ENCODE results near the gene RBM19. TPM values are rescaled to one million over a fixed set of nuclear protein-coding genes. Genes with fewer than 3 reads are reported as not detected.

Gene RBM19
- total RNA-seq, 1 experiment from 2014 or later: 35.7 TPM

DNA sequence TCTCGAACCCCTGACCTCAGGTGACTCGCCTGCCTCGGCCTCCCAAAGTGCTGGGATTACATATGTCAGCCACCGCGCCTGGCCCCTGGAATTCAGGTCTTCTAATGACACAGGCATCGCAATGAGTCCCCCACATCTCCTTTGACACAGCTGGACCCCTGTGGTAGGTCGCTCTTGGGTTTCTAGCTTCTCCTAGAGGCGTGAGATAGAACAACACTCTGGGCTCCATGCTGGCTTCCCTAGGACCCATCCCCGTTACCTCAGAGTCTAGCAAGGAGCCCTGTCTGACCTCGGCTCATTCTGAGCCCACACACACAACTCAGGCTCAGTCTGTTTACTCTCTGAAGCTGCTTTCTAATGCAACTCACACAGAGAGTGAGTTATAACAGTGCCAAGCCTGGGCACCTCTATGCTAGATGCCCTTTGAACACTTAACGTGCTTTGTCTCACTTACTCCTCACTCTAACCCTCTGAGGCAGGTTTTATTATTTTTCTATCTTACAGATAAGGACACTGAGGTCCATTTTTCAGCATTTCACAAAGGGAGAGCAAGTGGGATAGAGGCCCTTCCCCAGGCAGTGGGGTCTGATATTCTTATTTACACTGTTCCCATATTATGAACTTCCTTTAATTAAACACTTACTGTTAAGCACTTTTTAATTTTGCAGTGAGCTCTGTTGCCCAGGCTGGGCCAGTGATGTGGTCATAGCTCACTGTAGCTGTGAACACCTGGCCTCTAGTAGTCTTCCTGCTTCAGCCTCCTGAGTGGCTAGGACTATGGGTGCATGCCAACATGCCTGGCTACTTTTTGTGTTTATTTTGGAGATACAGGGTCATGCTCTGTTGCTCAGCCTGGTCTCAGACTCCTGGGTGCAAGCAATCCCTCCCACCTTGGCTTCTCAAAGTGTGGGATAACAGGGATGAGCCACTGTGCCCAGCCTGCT lies 40.6 kb upstream of the RBM19 start:
- H3K36me3 Mint-ChIP-seq (ENCODE audit: insufficient read depth, unreplicated experiment): peaks cover 2% of the 10 kb centered on the region
- ChIA-PET POLR2A (no interaction called here), CTCF (no interaction called here)
- no peak overlapping the region for H3K4me3 Mint-ChIP-seq (ENCODE audit: unreplicated experiment)
- no TSS peak for BruUV-seq (replicated peaks)
- no peak for DNase-seq
- peaks cover under 1% of the 10 kb centered on the region for H3K9me3 Mint-ChIP-seq (ENCODE audit: unreplicated experiment)
- TF ChIP-seq, protein P1, sequence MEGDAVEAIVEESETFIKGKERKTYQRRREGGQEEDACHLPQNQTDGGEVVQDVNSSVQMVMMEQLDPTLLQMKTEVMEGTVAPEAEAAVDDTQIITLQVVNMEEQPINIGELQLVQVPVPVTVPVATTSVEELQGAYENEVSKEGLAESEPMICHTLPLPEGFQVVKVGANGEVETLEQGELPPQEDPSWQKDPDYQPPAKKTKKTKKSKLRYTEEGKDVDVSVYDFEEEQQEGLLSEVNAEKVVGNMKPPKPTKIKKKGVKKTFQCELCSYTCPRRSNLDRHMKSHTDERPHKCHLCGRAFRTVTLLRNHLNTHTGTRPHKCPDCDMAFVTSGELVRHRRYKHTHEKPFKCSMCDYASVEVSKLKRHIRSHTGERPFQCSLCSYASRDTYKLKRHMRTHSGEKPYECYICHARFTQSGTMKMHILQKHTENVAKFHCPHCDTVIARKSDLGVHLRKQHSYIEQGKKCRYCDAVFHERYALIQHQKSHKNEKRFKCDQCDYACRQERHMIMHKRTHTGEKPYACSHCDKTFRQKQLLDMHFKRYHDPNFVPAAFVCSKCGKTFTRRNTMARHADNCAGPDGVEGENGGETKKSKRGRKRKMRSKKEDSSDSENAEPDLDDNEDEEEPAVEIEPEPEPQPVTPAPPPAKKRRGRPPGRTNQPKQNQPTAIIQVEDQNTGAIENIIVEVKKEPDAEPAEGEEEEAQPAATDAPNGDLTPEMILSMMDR (IDR thresholded peaks at IDR 0.05; ENCODE audit: insufficient read depth in 1 of 2, low read depth in 1 of 2, low read length in 1 of 2, severe bottlenecking in 1 of 2, unreplicated experiment in 1 of 2): no peak
- H3K27me3 Mint-ChIP-seq (ENCODE audit: insufficient read depth, unreplicated experiment): peaks cover 3% of the 10 kb centered on the region
- Histone ChIP-seq H3K4me1 (no peaks in the 10 kb centered on the region), H3K27me3 (replicated peaks; ENCODE audit: control insufficient read depth, insufficient read depth, low read length) (no peaks in the 10 kb centered on the region; the same call in 1 of the 2 replicates), H3K4me3 (ENCODE audit: low read depth, low read length) (no peak overlapping the region), H3K36me3 (ENCODE audit: control insufficient read depth, insufficient read depth, low read length) (no peaks in the 10 kb centered on the region), H3K9me3 (no peaks in the 10 kb centered on the region)
- no peak overlapping the region for H3K27ac Mint-ChIP-seq (ENCODE audit: unreplicated experiment)
- no peaks in the 10 kb centered on the region for H3K4me1 Mint-ChIP-seq (ENCODE audit: low read depth, unreplicated experiment)
- intact Hi-C loops (cut with micrococcal nuclease; ENCODE audit: unreplicated experiment): no loop called here

DNA sequence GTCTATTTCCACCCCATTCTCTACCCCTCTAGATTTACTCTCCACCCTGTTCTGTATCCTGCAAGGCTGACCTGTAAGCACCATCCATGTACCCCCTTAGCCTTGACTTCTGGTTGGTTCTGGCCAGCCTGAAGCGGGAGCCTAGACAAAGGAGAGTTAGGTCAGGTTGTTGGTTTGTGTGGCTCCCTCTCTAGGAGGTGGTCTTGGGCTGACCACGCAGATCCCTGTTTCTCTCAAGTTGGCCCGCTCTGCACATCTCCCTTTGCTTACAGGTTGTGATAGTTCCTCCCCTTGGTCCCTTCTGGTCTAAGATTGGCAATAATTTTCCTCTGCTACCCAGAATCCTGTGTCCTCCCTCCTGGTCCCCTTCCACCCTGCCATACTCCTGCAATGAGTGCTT lies 38.3 kb upstream of the RBM19 start:
- Mint-ChIP-seq H3K36me3 (ENCODE audit: insufficient read depth, unreplicated experiment) (no peaks in the 10 kb centered on the region), H3K4me3 (ENCODE audit: unreplicated experiment) (no peak overlapping the region), H3K9me3 (ENCODE audit: unreplicated experiment) (no peaks in the 10 kb centered on the region), H3K27ac (ENCODE audit: unreplicated experiment) (no peak overlapping the region), H3K4me1 (ENCODE audit: low read depth, unreplicated experiment) (no peaks in the 10 kb centered on the region), H3K27me3 (ENCODE audit: insufficient read depth, unreplicated experiment) (peaks cover 7% of the 10 kb centered on the region)
- ChIA-PET POLR2A (no interaction called here), CTCF (no interaction called here)
- BruUV-seq (replicated peaks): no TSS peak
- intact Hi-C loops (cut with micrococcal nuclease; ENCODE audit: unreplicated experiment): no loop called here
- no peak overlapping the region for H3K4me3 ChIP-seq (ENCODE audit: low read depth, low read length)
- H3K4me1 ChIP-seq: no peaks in the 10 kb centered on the region
- no peaks in the 10 kb centered on the region for H3K36me3 ChIP-seq (ENCODE audit: control insufficient read depth, insufficient read depth, low read length)
- H3K9me3 ChIP-seq: no peaks in the 10 kb centered on the region
- no peak for DNase-seq
- no peaks in the 10 kb centered on the region; the same call in 1 of the 2 replicates for H3K27me3 ChIP-seq (replicated peaks; ENCODE audit: control insufficient read depth, insufficient read depth, low read length)
- TF ChIP-seq, protein P1 (IDR thresholded peaks at IDR 0.05; ENCODE audit: insufficient read depth in 1 of 2, low read depth in 1 of 2, low read length in 1 of 2, severe bottlenecking in 1 of 2, unreplicated experiment in 1 of 2): no peak

DNA sequence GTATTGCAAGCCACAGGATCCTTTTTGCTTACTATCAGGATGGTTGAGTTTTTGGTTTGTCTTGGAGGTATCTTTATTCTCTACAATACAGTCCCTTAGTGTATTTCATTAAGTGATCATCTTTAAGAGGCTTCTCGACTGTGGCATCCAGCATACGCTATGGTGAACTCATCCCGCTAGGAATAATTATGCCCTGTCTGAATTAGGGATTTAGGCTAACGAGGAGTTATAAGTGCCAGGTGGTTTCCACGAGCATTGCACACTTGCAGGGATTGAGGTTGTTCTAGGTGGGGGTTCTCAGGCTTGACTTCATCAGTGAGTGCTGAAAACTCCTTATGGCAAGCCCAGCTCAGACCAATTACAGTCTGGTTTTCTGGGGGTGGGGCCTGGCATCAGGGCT lies 37.2 kb upstream of the RBM19 start:
- BruUV-seq (replicated peaks): no TSS peak
- Histone ChIP-seq H3K4me3 (ENCODE audit: low read depth, low read length) (no peak overlapping the region), H3K27me3 (replicated peaks; ENCODE audit: control insufficient read depth, insufficient read depth, low read length) (peaks cover 1% of the 10 kb centered on the region; the same call in 1 of the 2 replicates), H3K36me3 (ENCODE audit: control insufficient read depth, insufficient read depth, low read length) (no peaks in the 10 kb centered on the region), H3K9me3 (no peaks in the 10 kb centered on the region), H3K4me1 (no peaks in the 10 kb centered on the region)
- Mint-ChIP-seq H3K4me3 (ENCODE audit: unreplicated experiment) (no peak overlapping the region), H3K9me3 (ENCODE audit: unreplicated experiment) (no peaks in the 10 kb centered on the region), H3K36me3 (ENCODE audit: insufficient read depth, unreplicated experiment) (no peaks in the 10 kb centered on the region), H3K27ac (ENCODE audit: unreplicated experiment) (no peak overlapping the region), H3K4me1 (ENCODE audit: low read depth, unreplicated experiment) (no peaks in the 10 kb centered on the region), H3K27me3 (ENCODE audit: insufficient read depth, unreplicated experiment) (peaks cover 9% of the 10 kb centered on the region)
- DNase-seq: no peak
- TF ChIP-seq, protein P1 (IDR thresholded peaks at IDR 0.05; ENCODE audit: insufficient read depth in 1 of 2, low read depth in 1 of 2, low read length in 1 of 2, severe bottlenecking in 1 of 2, unreplicated experiment in 1 of 2): no peak
- ChIA-PET CTCF (no interaction called here), POLR2A (no interaction called here)
- intact Hi-C loops (cut with micrococcal nuclease; ENCODE audit: unreplicated experiment): no loop called here

All from Caco-2 (cell line).